ENCODE measurements around the gene CCDC88B. TPM values are rescaled to one million over a fixed set of nuclear protein-coding genes. Genes with fewer than 3 reads are reported as not detected.

The CCDC88B gene
- total RNA-seq, 1 experiment from 2014 or later: 3.6 TPM

GRCh38 chr11:64324692-64325469 lies 15.1 kb upstream of the CCDC88B start:
- Mint-ChIP-seq H3K4me1 (ENCODE audit: low read depth, unreplicated experiment) (peaks cover 11% of the 10 kb centered on the region), H3K36me3 (ENCODE audit: insufficient read depth, unreplicated experiment) (peaks cover 28% of the 10 kb centered on the region), H3K9me3 (ENCODE audit: unreplicated experiment) (no peaks in the 10 kb centered on the region), H3K27me3 (ENCODE audit: insufficient read depth, unreplicated experiment) (no peaks in the 10 kb centered on the region), H3K4me3 (ENCODE audit: unreplicated experiment) (no peak overlapping the region), H3K27ac (ENCODE audit: unreplicated experiment) (peak overlapping the region; percentile 30)
- Histone ChIP-seq H3K4me1 (peaks cover 9% of the 10 kb centered on the region), H3K9me3 (no peaks in the 10 kb centered on the region), H3K36me3 (ENCODE audit: control insufficient read depth, insufficient read depth, low read length) (peaks cover 1% of the 10 kb centered on the region), H3K27me3 (replicated peaks; ENCODE audit: control insufficient read depth, insufficient read depth, low read length) (no peaks in the 10 kb centered on the region), H3K4me3 (ENCODE audit: low read depth, low read length) (no peak overlapping the region)
- ChIA-PET POLR2A (interaction anchor here (0.6 to 0.7 kb wide), 2 partner anchors 17 to 21 kb away, joined by 9 to 14 read pairs; no protein-coding TSS in a partner anchor), CTCF (interaction anchor here (0.6 kb wide), 2 partner anchors 30 to 53 kb away, joined by 3 read pairs; no protein-coding TSS in a partner anchor)
- TF ChIP-seq CTCF (IDR thresholded peaks at IDR 0.05; ENCODE audit: insufficient read depth in 1 of 2, low read depth in 1 of 2, low read length in 1 of 2, severe bottlenecking in 1 of 2, unreplicated experiment in 1 of 2): no peak
- no TSS peak for BruUV-seq (replicated peaks)
- intact Hi-C loops (cut with micrococcal nuclease; ENCODE audit: unreplicated experiment): no loop called here
- DNase-seq: no peak

- Mint-ChIP-seq H3K4me3 (ENCODE audit: unreplicated experiment) (no peak overlapping the region), H3K36me3 (ENCODE audit: insufficient read depth, unreplicated experiment) (peaks cover 11% of the 10 kb centered on the region), H3K27me3 (ENCODE audit: insufficient read depth, unreplicated experiment) (no peaks in the 10 kb centered on the region), H3K27ac (ENCODE audit: unreplicated experiment) (no peak overlapping the region), H3K4me1 (ENCODE audit: low read depth, unreplicated experiment) (no peaks in the 10 kb centered on the region), H3K9me3 (ENCODE audit: unreplicated experiment) (no peaks in the 10 kb centered on the region)
- H3K9me3 ChIP-seq: no peaks in the 10 kb centered on the region
- no peak for TF ChIP-seq CTCF (IDR thresholded peaks at IDR 0.05; ENCODE audit: insufficient read depth in 1 of 2, low read depth in 1 of 2, low read length in 1 of 2, severe bottlenecking in 1 of 2, unreplicated experiment in 1 of 2)
- no peak for DNase-seq
- H3K27me3 ChIP-seq (replicated peaks; ENCODE audit: control insufficient read depth, insufficient read depth, low read length): no peaks in the 10 kb centered on the region
- no TSS peak for BruUV-seq (replicated peaks)
- peaks cover 7% of the 10 kb centered on the region for H3K4me1 ChIP-seq
- CTCF ChIA-PET: interaction anchor here (1.1 kb wide), 1 partner anchor 10 kb away, joined by 3 read pairs; the partner anchor contains the start of gene PRDX5
- intact Hi-C loops (cut with micrococcal nuclease; ENCODE audit: unreplicated experiment): no loop called here
- POLR2A ChIA-PET: no interaction called here
- no peaks in the 10 kb centered on the region for H3K36me3 ChIP-seq (ENCODE audit: control insufficient read depth, insufficient read depth, low read length)
- no peak overlapping the region for H3K4me3 ChIP-seq (ENCODE audit: low read depth, low read length)
Measured at GRCh38 chr11:64327375-64327774, 12.6 kb upstream of the CCDC88B start.

- Histone ChIP-seq H3K9me3 (no peaks in the 10 kb centered on the region), H3K4me3 (ENCODE audit: low read depth, low read length) (no peak overlapping the region), H3K36me3 (ENCODE audit: control insufficient read depth, insufficient read depth, low read length) (no peaks in the 10 kb centered on the region), H3K4me1 (peaks cover under 1% of the 10 kb centered on the region), H3K27me3 (replicated peaks; ENCODE audit: control insufficient read depth, insufficient read depth, low read length) (no peaks in the 10 kb centered on the region)
- Mint-ChIP-seq H3K9me3 (ENCODE audit: unreplicated experiment) (no peaks in the 10 kb centered on the region), H3K27ac (ENCODE audit: unreplicated experiment) (no peak overlapping the region), H3K4me1 (ENCODE audit: low read depth, unreplicated experiment) (no peaks in the 10 kb centered on the region), H3K36me3 (ENCODE audit: insufficient read depth, unreplicated experiment) (peaks cover 9% of the 10 kb centered on the region), H3K4me3 (ENCODE audit: unreplicated experiment) (no peak overlapping the region), H3K27me3 (ENCODE audit: insufficient read depth, unreplicated experiment) (no peaks in the 10 kb centered on the region)
- no peak for DNase-seq
- no TSS peak for BruUV-seq (replicated peaks)
- CTCF ChIA-PET: interaction anchor here (0.6 kb wide), 1 partner anchor 10 kb away, joined by 3 read pairs; the partner anchor contains the start of genes PRDX5 and TRMT112
- no peak for TF ChIP-seq CTCF (IDR thresholded peaks at IDR 0.05; ENCODE audit: insufficient read depth in 1 of 2, low read depth in 1 of 2, low read length in 1 of 2, severe bottlenecking in 1 of 2, unreplicated experiment in 1 of 2)
- intact Hi-C loops (cut with micrococcal nuclease; ENCODE audit: unreplicated experiment): no loop called here
- POLR2A ChIA-PET: no interaction called here
Measured at GRCh38 chr11:64327993-64328392, 12.0 kb upstream of the CCDC88B start.

Measured in Caco-2 (cell line).